ENCODE results near the gene CNNM4. TPM values are rescaled to one million over a fixed set of nuclear protein-coding genes. Genes with fewer than 3 reads are reported as not detected.
A peak's percentile ranks its signal among the peaks of the same experiment; 100 is the strongest.

Gene CNNM4
- total RNA-seq, 2 experiments from 2014 or later, result 5.1 to 5.8 TPM

GRCh38 chr2:96737251-96737650, 23.5 kb upstream of the CNNM4 start:
- ATAC-seq, result no peak
- Mint-ChIP-seq H3K27me3 (no peaks in the 10 kb centered on the region), H3K4me3 (no peak overlapping the region), H3K9me3 (no peaks in the 10 kb centered on the region), H3K36me3 (ENCODE audit: low read depth) (peaks cover 12% of the 10 kb centered on the region), H3K4me1 (ENCODE audit: low read depth) (peaks cover 26% of the 10 kb centered on the region), H3K27ac (no peak overlapping the region)
- intact Hi-C loops (cut with micrococcal nuclease), result no loop called here
- POLR2A ChIA-PET, result interaction anchor here (0.7 kb wide), 1 partner anchor 120 kb away, joined by 3 read pairs; no protein-coding TSS in a partner anchor
- no peak for TF ChIP-seq CTCF (IDR thresholded peaks at IDR 0.05)
- CTCF ChIA-PET, result interaction anchor here (1.0 to 5.0 kb wide), 3 partner anchors 25 to 63 kb away, joined by 3 to 33 read pairs (median 3); partner anchors contain the start of gene CNNM4
- no peak for DNase-seq

DNA sequence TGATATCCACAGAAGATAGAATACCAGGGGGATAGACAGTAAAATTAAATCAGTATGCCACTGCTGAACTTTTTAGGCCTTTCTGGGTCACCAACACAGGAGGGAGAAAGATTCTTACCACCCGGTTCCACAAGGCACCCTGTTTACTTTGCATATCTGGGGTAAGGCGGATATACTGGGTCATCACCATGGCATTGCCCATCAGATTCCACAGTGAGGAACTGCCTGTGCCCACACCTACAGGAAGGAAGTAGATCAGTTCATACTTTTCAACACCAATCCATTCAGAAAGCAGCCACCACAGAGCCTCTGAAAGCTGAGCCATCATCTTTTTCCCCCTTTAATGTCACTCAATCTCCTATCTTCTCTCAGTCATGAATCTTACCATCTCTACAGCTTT, 22.9 kb upstream of the CNNM4 start:
- CTCF ChIA-PET, result interaction anchor here (1.6 to 5.0 kb wide), 2 partner anchors 24 to 184 kb away, joined by 6 to 33 read pairs; partner anchors contain the start of gene CNNM4
- intact Hi-C loops (cut with micrococcal nuclease), result no loop called here
- H3K36me3 Mint-ChIP-seq (ENCODE audit: low read depth), result peaks cover 12% of the 10 kb centered on the region
- TF ChIP-seq CTCF (IDR thresholded peaks at IDR 0.05), result no peak
- POLR2A ChIA-PET, result no interaction called here
- no peak for ATAC-seq
- peaks cover 29% of the 10 kb centered on the region for H3K4me1 Mint-ChIP-seq (ENCODE audit: low read depth)
- peak overlapping the region; percentile 39 for H3K27ac Mint-ChIP-seq
- H3K4me3 Mint-ChIP-seq, result peak overlapping the region; percentile 4
- H3K9me3 Mint-ChIP-seq, result no peaks in the 10 kb centered on the region
- H3K27me3 Mint-ChIP-seq, result no peaks in the 10 kb centered on the region
- DNase-seq, result no peak

DNA sequence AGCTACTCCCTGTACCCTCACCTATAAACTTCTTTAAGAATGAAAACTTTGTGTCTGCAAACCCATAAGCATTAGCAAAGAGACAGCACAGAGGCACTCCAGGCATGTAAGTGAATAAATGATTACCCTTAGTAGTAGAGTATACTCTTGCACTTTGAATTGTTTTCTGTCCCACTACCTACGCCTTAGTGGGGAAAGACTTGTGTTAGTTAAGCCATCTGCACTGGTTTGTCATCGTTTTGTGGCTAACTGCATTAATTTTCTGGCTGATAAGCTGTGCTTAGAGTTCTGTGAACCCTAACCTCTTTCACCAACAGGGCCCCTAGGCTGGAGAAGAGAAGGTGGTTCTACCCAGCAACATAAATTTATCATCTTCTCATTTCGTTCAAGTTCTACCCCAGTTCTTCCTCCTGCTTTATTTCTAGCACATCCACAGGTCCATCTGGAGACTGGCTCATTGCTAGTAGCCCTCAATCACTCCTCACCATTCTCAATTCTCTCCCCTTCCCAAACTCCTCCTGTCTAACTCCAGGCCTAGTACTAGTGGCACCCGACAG, 21.5 kb upstream of the CNNM4 start:
- H3K4me3 Mint-ChIP-seq, result peak overlapping the region; percentile 99
- ATAC-seq (no peak), DNase-seq (no peak)
- peaks cover 30% of the 10 kb centered on the region for H3K4me1 Mint-ChIP-seq (ENCODE audit: low read depth)
- peaks cover 5% of the 10 kb centered on the region for H3K36me3 Mint-ChIP-seq (ENCODE audit: low read depth)
- H3K27me3 Mint-ChIP-seq, result no peaks in the 10 kb centered on the region
- ChIA-PET POLR2A (interaction anchor here (0.7 to 1.4 kb wide), 3 partner anchors 12 to 23 kb away, joined by 3 to 4 read pairs (median 3); no protein-coding TSS in a partner anchor), CTCF (interaction anchor here (1.6 to 5.0 kb wide), 2 partner anchors 23 to 185 kb away, joined by 6 to 33 read pairs; partner anchors contain the start of gene CNNM4)
- TF ChIP-seq CTCF (IDR thresholded peaks at IDR 0.05), result no peak
- H3K9me3 Mint-ChIP-seq, result no peaks in the 10 kb centered on the region
- intact Hi-C loops (cut with micrococcal nuclease), result no loop called here
- peak overlapping the region; percentile 87 for H3K27ac Mint-ChIP-seq

DNA sequence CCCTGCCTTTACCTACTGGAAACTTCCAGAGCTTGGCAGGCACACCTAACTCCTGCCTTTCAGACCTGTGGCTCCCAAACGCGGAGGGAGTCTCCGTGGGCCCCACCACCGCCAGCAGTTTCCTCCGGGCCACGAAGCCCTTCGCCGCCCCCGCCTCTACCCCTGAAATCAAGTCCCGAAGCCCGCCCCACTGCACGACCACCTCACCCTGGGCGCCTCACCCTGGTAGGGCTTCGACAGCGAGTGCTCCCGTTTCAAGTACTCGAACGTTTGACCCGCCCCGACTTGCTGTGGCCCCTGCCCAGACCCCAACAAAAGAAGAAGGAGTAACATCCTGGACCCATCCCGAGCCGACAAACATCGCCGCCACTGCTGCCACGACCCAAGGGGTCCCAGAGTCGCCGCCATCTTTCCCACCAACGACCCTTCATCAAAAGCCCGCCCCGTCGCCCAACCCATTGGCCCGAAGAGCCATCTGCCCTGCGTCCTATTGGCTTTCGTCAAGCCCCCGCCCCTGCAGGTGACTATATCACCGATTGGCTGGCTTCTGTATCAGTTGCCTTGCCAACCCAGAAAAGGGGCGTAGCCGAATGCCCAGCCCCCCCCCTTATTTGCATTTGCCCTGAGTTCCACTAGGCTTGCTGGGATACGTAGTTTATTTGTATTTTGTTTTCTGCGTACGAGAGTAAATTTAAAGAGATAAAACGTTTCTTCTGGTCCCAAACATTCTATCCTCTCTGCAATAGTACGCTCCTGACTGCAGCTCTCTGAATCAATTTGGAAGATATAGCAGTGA, 20.9 kb upstream of the CNNM4 start, which contains the start of gene LMAN2L:
Gene LMAN2L (minus strand): TSS at position 432 of the 796 bp plus-strand sequence. CDS start 24 bp downstream, at position 408.
- DNase-seq (peak; percentile 100), ATAC-seq (peak; percentile 100)
- TF ChIP-seq CTCF (IDR thresholded peaks at IDR 0.05), result no peak
- Mint-ChIP-seq H3K27me3 (no peaks in the 10 kb centered on the region), H3K9me3 (no peaks in the 10 kb centered on the region), H3K4me1 (ENCODE audit: low read depth) (peaks cover 30% of the 10 kb centered on the region), H3K36me3 (ENCODE audit: low read depth) (peaks cover 3% of the 10 kb centered on the region), H3K27ac (peak within 1 kb of the TSS; percentile 87), H3K4me3 (peak within 1 kb of the TSS; percentile 99)
- ChIA-PET POLR2A (interaction anchor here (1.4 kb wide), 1 partner anchor 22 kb away, joined by 4 read pairs; no protein-coding TSS in a partner anchor), CTCF (interaction anchor here (0.9 to 5.0 kb wide), 4 partner anchors 22 to 186 kb away, joined by 3 to 33 read pairs (median 4); partner anchors contain the start of gene CNNM4)
- intact Hi-C loops (cut with micrococcal nuclease), result no loop called here

All from activated CD8-positive, alpha-beta T cell treated with anti-CD3 and anti-CD28 coated beads for 36 hours (primary cell).